GM12878 (cell line): Measurements from ENCODE around the gene AHNAK. TPM values are rescaled to one million over a fixed set of nuclear protein-coding genes. Genes with fewer than 3 reads are reported as not detected.

ENCODE experiments used
- ATF2 ChIP-seq: IDR thresholded peaks from 2 replicates; pipeline ENCODE4 v1.6.1; 2012; ENCODE audit warnings: low read length, inconsistent platforms
- ATF3 ChIP-seq: IDR thresholded peaks from 2 replicates; pipeline ENCODE4 v1.6.1; 2011; ENCODE audit warnings: low read depth, mild to moderate bottlenecking, low read length, moderate library complexity, borderline replicate concordance; ENCODE audit errors: extremely low read depth
- BCL3 ChIP-seq: IDR thresholded peaks from 2 replicates; pipeline ENCODE4 v1.6.1; 2011; ENCODE audit warnings: borderline replicate concordance, low read depth, mild to moderate bottlenecking, moderate library complexity, low read length; ENCODE audit not compliant: insufficient read depth, poor library complexity, severe bottlenecking
- BHLHE40 ChIP-seq, 2 experiments: fragments of 450-650 bp in 1 of 2; IDR thresholded peaks; 2 replicates each; pipeline ENCODE4 v1.6.1; 2011 to 2017; ENCODE audit warnings: low read depth in 2 of 2, borderline replicate concordance in 1 of 2, improper control_type of control experiment in 1 of 2, low read length in 1 of 2, mild to moderate bottlenecking in 1 of 2
- E2F8 ChIP-seq: fragments of 450-650 bp; IDR thresholded peaks from 2 replicates; pipeline ENCODE4 v1.6.1; 2018; ENCODE audit warnings: mild to moderate bottlenecking, low read depth, moderate library complexity; ENCODE audit not compliant: partially characterized antibody
- ETV6 ChIP-seq, 2 experiments: fragments of 450-650 bp in 1 of 2; IDR thresholded peaks in 1 of 2; conservative IDR thresholded peaks in 1 of 2; 2 replicates each; pipeline ENCODE4 v1.6.1; 2014; ENCODE audit warnings: antibody characterized with exemption in 1 of 2, borderline replicate concordance in 1 of 2, low read depth in 1 of 2, mild to moderate bottlenecking in 1 of 2, moderate library complexity in 1 of 2
- HSF1 ChIP-seq: fragments of 150-350 bp; IDR thresholded peaks from 2 replicates; pipeline ENCODE4 v1.6.1; 2014; ENCODE audit warnings: mild to moderate bottlenecking, low read depth, low read length
- IRF4 ChIP-seq: IDR thresholded peaks from 2 replicates; pipeline ENCODE4 v1.6.1; 2011; ENCODE audit warnings: low read depth, low read length
- MTA3 ChIP-seq: IDR thresholded peaks from 2 replicates; pipeline ENCODE4 v1.6.1; 2012; ENCODE audit warnings: low read length, inconsistent platforms, borderline replicate concordance
- NR2C2 ChIP-seq: IDR thresholded peaks from 2 replicates; pipeline ENCODE4 v1.6.1; 2011; ENCODE audit warnings: borderline replicate concordance, low read depth; ENCODE audit not compliant: control insufficient read depth, insufficient read length
- NR2F1 ChIP-seq: fragments of 450-650 bp; conservative IDR thresholded peaks from 2 replicates; pipeline ENCODE4 v1.6.1; 2017; ENCODE audit warnings: mild to moderate bottlenecking
- NRF1 ChIP-seq: conservative IDR thresholded peaks from 2 replicates; pipeline ENCODE4 v1.6.1; 2011; ENCODE audit warnings: mild to moderate bottlenecking, low read depth, low read length, improper control_type of control experiment
- POU2F2 ChIP-seq: IDR thresholded peaks from 3 replicates; pipeline ENCODE4 v1.6.1; 2011; ENCODE audit warnings: low read depth, mild to moderate bottlenecking, low read length, borderline replicate concordance
- RCOR1 ChIP-seq: conservative IDR thresholded peaks from 2 replicates; pipeline ENCODE4 v1.6.1; 2012; ENCODE audit warnings: low read depth, low read length, improper control_type of control experiment
- SMARCA5 ChIP-seq: fragments of 450-650 bp; IDR thresholded peaks from 2 replicates; pipeline ENCODE4 v1.6.1; 2017; ENCODE audit warnings: mild to moderate bottlenecking
- SRF ChIP-seq, 2 experiments: IDR thresholded peaks; 2 replicates each; pipeline ENCODE4 v1.6.1; 2011; ENCODE audit warnings: low read depth in 2 of 2, low read length in 2 of 2, mild to moderate bottlenecking in 1 of 2, moderate library complexity in 1 of 2
- ZSCAN29 ChIP-seq: fragments of 450-650 bp; IDR thresholded peaks from 2 replicates; pipeline ENCODE4 v1.6.1; 2017; ENCODE audit warnings: mild to moderate bottlenecking, moderate library complexity
- polyA plus RNA-seq, 11 experiments: library from polyadenylated mRNA; depleted of rRNA in 4 of 11; unstranded in 6 of 11; stranded (reverse) in 5 of 11; fragments of >200 nt; fragmentation: Nextera tagmentation in 4 of 11; fragmentation: Illumina TruSeq in 1 of 11; extraction: Ambion mirVana in 4 of 11; extraction: Trizol in 1 of 11; gene quantifications; 1 replicate in 1 of 11; 2 replicates in 10 of 11; pipeline versions ENCODE4 v1.2.1 to v1.2.3, GENCODE V29; 2011 to 2016; ENCODE audit warnings: inconsistent platforms in 2 of 11, missing spikeins in 2 of 11, low read depth in 1 of 11
- total RNA-seq, 4 experiments: library from RNA; depleted of rRNA in 3 of 4; stranded (reverse); fragments of >200 nt in 3 of 4; fragmentation: Illumina TruSeq in 1 of 4; extraction: Trizol in 1 of 4; gene quantifications; 2 replicates each; pipeline versions ENCODE4 v1.2.1 to v1.2.3, GENCODE V29; 2013 to 2021
- TF ChIP-seq, protein P1 (sequence below): IDR thresholded peaks from 2 replicates; pipeline ENCODE4 v1.6.1; 2012; ENCODE audit warnings: low read depth, low read length, improper control_type of control experiment

AHNAK gene
- total and polyA plus RNA-seq, 10 of the 15 experiments (the other 5 are each of a cell fraction or from before 2014, with no cell fraction given) = 0.76 to 90.3 (median 19.4) TPM

DNA sequence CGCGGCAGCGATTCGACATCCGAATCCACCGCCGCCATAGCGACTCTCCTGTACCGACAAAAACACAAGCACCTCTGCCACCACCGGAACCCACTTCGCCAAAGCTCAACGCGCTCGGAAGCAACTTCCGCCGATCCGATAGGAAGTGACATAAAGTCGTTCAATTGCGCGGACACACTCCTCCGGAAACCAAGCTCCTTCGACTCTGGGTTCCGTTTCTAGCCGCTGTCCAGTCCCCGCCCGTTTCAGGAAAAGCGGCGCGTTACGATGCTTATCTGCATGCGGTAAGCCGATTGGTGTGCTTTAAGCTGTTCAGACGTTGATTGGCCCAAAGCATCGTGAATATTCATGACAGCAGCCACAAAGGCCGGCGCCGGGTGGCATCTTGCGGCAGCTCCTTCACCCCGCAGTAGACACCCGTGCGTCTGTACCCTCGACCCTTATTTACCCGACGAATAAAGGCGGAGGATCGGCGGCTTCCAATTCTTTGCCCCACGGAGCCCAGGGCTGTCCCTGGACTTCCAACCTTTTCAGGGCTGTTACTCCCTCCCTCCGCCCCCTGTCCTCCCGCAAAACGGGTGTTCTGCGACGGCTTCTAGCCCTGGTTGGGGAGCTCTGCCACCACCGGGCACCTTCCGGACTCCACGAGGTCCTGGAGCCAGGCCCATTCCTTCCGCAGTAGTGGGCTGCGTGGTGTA, 45.0 kb upstream of the AHNAK start, which contains the start of gene TUT1 (continued):
- peak; percentile 84; the same call in 1 of the 2 replicates for TF ChIP-seq SMARCA5
- peak; percentile 63 for TF ChIP-seq ATF2
- no peak for TF ChIP-seq ATF3
- no peak for TF ChIP-seq RCOR1
- peak; percentile 97 for TF ChIP-seq E2F8
- peak; percentile 7; the same call in 1 of the 2 replicates for TF ChIP-seq ZSCAN29
- no peak for TF ChIP-seq BCL3
- TF ChIP-seq HSF1 = peak; percentile 82
- TF ChIP-seq, protein P1, sequence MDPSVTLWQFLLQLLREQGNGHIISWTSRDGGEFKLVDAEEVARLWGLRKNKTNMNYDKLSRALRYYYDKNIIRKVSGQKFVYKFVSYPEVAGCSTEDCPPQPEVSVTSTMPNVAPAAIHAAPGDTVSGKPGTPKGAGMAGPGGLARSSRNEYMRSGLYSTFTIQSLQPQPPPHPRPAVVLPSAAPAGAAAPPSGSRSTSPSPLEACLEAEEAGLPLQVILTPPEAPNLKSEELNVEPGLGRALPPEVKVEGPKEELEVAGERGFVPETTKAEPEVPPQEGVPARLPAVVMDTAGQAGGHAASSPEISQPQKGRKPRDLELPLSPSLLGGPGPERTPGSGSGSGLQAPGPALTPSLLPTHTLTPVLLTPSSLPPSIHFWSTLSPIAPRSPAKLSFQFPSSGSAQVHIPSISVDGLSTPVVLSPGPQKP = peak; percentile 86
- TF ChIP-seq ETV6 (conservative IDR thresholded peaks at IDR 0.05 in 1 of 2, IDR thresholded peaks at IDR 0.05 in 1 of 2; ENCODE audit: borderline replicate concordance in 1 of 2, low read depth in 1 of 2) = no peak; a peak in 1 of 4 replicates
- TF ChIP-seq BHLHE40 (IDR thresholded peaks at IDR 0.05; ENCODE audit: borderline replicate concordance in 1 of 2, low read depth in 2 of 2, low read length in 1 of 2) = peak; percentile 69 to 72; a peak in 3 of 4 replicates
- no peak for TF ChIP-seq MTA3
- peak; percentile 100 for TF ChIP-seq POU2F2
- TF ChIP-seq NR2F1 = peak; percentile 67
- TF ChIP-seq NR2C2 = no peak
- peak; percentile 90 for TF ChIP-seq IRF4
- peak in 1 of 2 experiments; percentile 89; a peak in 2 of 4 replicates for TF ChIP-seq SRF (IDR thresholded peaks at IDR 0.05; ENCODE audit: low read depth in 2 of 2, low read length in 2 of 2)
- TF ChIP-seq NRF1 = no peak
